ENCODE results near the gene CAPRIN1.

Gene CAPRIN1

GRCh38 chr11:34149274-34149673 is 97.7 kb downstream of the CAPRIN1 start:
- peaks cover 43% of the 10 kb centered on the region for H3K36me3 ChIP-seq (ENCODE audit: control insufficient read depth, insufficient read depth, low read length)
- TF ChIP-seq, protein P1, sequence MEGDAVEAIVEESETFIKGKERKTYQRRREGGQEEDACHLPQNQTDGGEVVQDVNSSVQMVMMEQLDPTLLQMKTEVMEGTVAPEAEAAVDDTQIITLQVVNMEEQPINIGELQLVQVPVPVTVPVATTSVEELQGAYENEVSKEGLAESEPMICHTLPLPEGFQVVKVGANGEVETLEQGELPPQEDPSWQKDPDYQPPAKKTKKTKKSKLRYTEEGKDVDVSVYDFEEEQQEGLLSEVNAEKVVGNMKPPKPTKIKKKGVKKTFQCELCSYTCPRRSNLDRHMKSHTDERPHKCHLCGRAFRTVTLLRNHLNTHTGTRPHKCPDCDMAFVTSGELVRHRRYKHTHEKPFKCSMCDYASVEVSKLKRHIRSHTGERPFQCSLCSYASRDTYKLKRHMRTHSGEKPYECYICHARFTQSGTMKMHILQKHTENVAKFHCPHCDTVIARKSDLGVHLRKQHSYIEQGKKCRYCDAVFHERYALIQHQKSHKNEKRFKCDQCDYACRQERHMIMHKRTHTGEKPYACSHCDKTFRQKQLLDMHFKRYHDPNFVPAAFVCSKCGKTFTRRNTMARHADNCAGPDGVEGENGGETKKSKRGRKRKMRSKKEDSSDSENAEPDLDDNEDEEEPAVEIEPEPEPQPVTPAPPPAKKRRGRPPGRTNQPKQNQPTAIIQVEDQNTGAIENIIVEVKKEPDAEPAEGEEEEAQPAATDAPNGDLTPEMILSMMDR (IDR thresholded peaks at IDR 0.05; ENCODE audit: insufficient read depth, low read length, poor library complexity, severe bottlenecking): no peak
- no peak for DNase-seq (ENCODE audit: extremely low read depth, insufficient read length)
- H3K4me3 ChIP-seq (replicated peaks; ENCODE audit: low read depth, low read length): no peak overlapping the region
- no peaks in the 10 kb centered on the region for H3K27me3 ChIP-seq (replicated peaks; ENCODE audit: control insufficient read depth, insufficient read depth, low read length)

- TF ChIP-seq, protein P1 (IDR thresholded peaks at IDR 0.05; ENCODE audit: insufficient read depth, low read length, poor library complexity, severe bottlenecking): peak; percentile 44
- peaks cover 45% of the 10 kb centered on the region for H3K36me3 ChIP-seq (ENCODE audit: control insufficient read depth, insufficient read depth, low read length)
- DNase-seq (ENCODE audit: extremely low read depth, insufficient read length): no peak
- no peaks in the 10 kb centered on the region for H3K27me3 ChIP-seq (replicated peaks; ENCODE audit: control insufficient read depth, insufficient read depth, low read length)
- H3K4me3 ChIP-seq (replicated peaks; ENCODE audit: low read depth, low read length): no peak overlapping the region
Measured at GRCh38 chr11:34149786-34150185, 98.3 kb downstream of the CAPRIN1 start.

DNA sequence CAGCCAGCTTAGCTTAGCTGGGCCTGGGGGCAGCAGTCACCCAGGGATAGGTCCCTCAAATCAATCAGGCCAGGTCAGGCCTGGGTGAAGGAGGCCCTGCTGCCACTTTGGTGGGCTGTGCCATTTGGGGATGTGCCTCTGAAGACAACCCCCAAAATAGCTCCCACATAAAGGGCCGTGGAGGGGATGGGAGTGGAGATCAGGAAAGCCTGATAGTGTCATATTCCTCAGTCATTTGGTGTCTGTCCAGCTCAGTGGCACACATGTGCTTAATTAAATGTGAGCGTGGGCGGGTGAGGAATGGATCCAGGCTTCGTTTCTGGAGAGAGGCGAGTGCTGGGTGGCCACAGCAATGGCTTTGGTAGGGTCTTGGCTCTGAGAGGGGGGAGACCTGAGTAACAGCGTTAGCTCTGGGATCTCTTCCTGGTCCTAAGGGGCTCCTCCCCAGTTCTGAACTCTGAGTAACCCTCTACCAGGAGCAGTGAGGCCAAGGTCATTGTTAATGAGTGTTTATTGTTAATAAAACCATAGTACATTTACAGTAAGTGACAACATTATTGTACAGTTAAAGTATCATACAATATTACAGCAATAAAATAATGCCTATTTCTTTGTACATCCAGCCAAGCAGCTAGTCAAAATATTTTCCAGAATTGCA is 99.1 kb downstream of the CAPRIN1 start:
- Histone ChIP-seq H3K27me3 (replicated peaks; ENCODE audit: control insufficient read depth, insufficient read depth, low read length) (no peaks in the 10 kb centered on the region), H3K4me3 (replicated peaks; ENCODE audit: low read depth, low read length) (no peak overlapping the region), H3K36me3 (ENCODE audit: control insufficient read depth, insufficient read depth, low read length) (peaks cover 50% of the 10 kb centered on the region)
- TF ChIP-seq, protein P1 (IDR thresholded peaks at IDR 0.05; ENCODE audit: insufficient read depth, low read length, poor library complexity, severe bottlenecking): no peak
- DNase-seq (ENCODE audit: extremely low read depth, insufficient read length): no peak
